Measurements from ENCODE around the gene NKX1-2. TPM values are rescaled to one million over a fixed set of nuclear protein-coding genes. Genes with fewer than 3 reads are reported as not detected.

Gene NKX1-2
- total and polyA plus RNA-seq, 2 donors, result not detected

GRCh38 chr10:124425227-124425962 lies 24.4 kb downstream of the NKX1-2 start:
- WGBS, result 80% methylated on average over 4 of the region's 4 CpGs
- Histone ChIP-seq H3K36me3 (ENCODE audit: insufficient read depth) (no peaks in the 10 kb centered on the region), H3K4me3 (ENCODE audit: low read depth, low read length) (no peak overlapping the region), H3K27ac (ENCODE audit: low read depth) (no peak overlapping the region), H3K4me1 (ENCODE audit: insufficient read depth) (no peaks in the 10 kb centered on the region)
- no peak for DNase-seq (ENCODE audit: extremely low spot score)

- Histone ChIP-seq H3K36me3 (ENCODE audit: insufficient read depth) (no peaks in the 10 kb centered on the region), H3K27ac (ENCODE audit: low read depth) (no peak overlapping the region), H3K4me3 (ENCODE audit: low read depth, low read length) (no peak overlapping the region), H3K4me1 (ENCODE audit: insufficient read depth) (no peaks in the 10 kb centered on the region)
- DNase-seq (ENCODE audit: extremely low spot score), result no peak
- WGBS, result 78% methylated on average over 5 of the region's 5 CpGs
Observed at GRCh38 chr10:124423813-124424212, 26.0 kb downstream of the NKX1-2 start.

- no peaks in the 10 kb centered on the region for H3K4me1 ChIP-seq (ENCODE audit: insufficient read depth)
- no peak overlapping the region for H3K27ac ChIP-seq (ENCODE audit: low read depth)
- no peaks in the 10 kb centered on the region for H3K36me3 ChIP-seq (ENCODE audit: insufficient read depth)
- WGBS, result 81% methylated on average over 12 of the region's 12 CpGs
- no peak for DNase-seq (ENCODE audit: extremely low spot score)
- no peak overlapping the region for H3K4me3 ChIP-seq (ENCODE audit: low read depth, low read length)
Observed at GRCh38 chr10:124422742-124423141, 27.1 kb downstream of the NKX1-2 start.

- H3K4me1 ChIP-seq (ENCODE audit: insufficient read depth), result no peaks in the 10 kb centered on the region
- no peak for DNase-seq (ENCODE audit: extremely low spot score)
- H3K4me3 ChIP-seq (ENCODE audit: low read depth, low read length), result no peak overlapping the region
- no peaks in the 10 kb centered on the region for H3K36me3 ChIP-seq (ENCODE audit: insufficient read depth)
- 17% methylated on average over 1 of the region's 1 CpG for WGBS
- no peak overlapping the region for H3K27ac ChIP-seq (ENCODE audit: low read depth)
Observed at GRCh38 chr10:124420254-124420653, 29.6 kb downstream of the NKX1-2 start.

GRCh38 chr10:124419635-124420034 lies 30.2 kb downstream of the NKX1-2 start:
- Histone ChIP-seq H3K27ac (ENCODE audit: low read depth) (no peak overlapping the region), H3K36me3 (ENCODE audit: insufficient read depth) (no peaks in the 10 kb centered on the region), H3K4me3 (ENCODE audit: low read depth, low read length) (no peak overlapping the region), H3K4me1 (ENCODE audit: insufficient read depth) (no peaks in the 10 kb centered on the region)
- 92% methylated on average over 10 of the region's 10 CpGs for WGBS
- no peak for DNase-seq (ENCODE audit: extremely low spot score)

- Histone ChIP-seq H3K27ac (ENCODE audit: low read depth) (peak within 1 kb of the TSS; percentile 92), H3K4me3 (ENCODE audit: low read depth, low read length) (peak within 1 kb of the TSS; percentile 95), H3K4me1 (ENCODE audit: insufficient read depth) (no peaks in the 10 kb centered on the region), H3K36me3 (ENCODE audit: insufficient read depth) (no peaks in the 10 kb centered on the region)
- WGBS, result 3% methylated on average over 70 of the region's 70 CpGs
- DNase-seq (ENCODE audit: extremely low spot score), result peak; percentile 93
Observed at GRCh38 chr10:124418726-124419501, 30.9 kb downstream of the NKX1-2 start, which contains the start of gene OAT. Gene OAT (minus strand): TSS chr10:124418923. CDS start chr10:124412171, 6,752 bp downstream.

GRCh38 chr10:124417895-124418725 lies 31.7 kb downstream of the NKX1-2 start:
- peak overlapping the region; percentile 95 for H3K4me3 ChIP-seq (ENCODE audit: low read depth, low read length)
- 2% methylated on average over 64 of the region's 64 CpGs for WGBS

GRCh38 chr10:124416733-124417132 lies 33.1 kb downstream of the NKX1-2 start:
- Histone ChIP-seq H3K27ac (ENCODE audit: low read depth) (no peak overlapping the region), H3K36me3 (ENCODE audit: insufficient read depth) (no peaks in the 10 kb centered on the region), H3K4me1 (ENCODE audit: insufficient read depth) (no peaks in the 10 kb centered on the region), H3K4me3 (ENCODE audit: low read depth, low read length) (no peak overlapping the region)
- DNase-seq (ENCODE audit: extremely low spot score), result no peak
- 59% methylated on average over 6 of the region's 6 CpGs for WGBS

More at GRCh38 chr10:124417895-124418725, 31.7 kb downstream of the NKX1-2 start:
- DNase-seq (ENCODE audit: extremely low spot score), result no peak
- H3K27ac ChIP-seq (ENCODE audit: low read depth), result peak overlapping the region; percentile 92
- no peaks in the 10 kb centered on the region for H3K4me1 ChIP-seq (ENCODE audit: insufficient read depth)
- H3K36me3 ChIP-seq (ENCODE audit: insufficient read depth), result no peaks in the 10 kb centered on the region

- Histone ChIP-seq H3K4me1 (ENCODE audit: insufficient read depth) (no peaks in the 10 kb centered on the region), H3K4me3 (ENCODE audit: low read depth, low read length) (no peak overlapping the region), H3K27ac (ENCODE audit: low read depth) (no peak overlapping the region), H3K36me3 (ENCODE audit: insufficient read depth) (no peaks in the 10 kb centered on the region)
- 68% methylated on average over 2 of the region's 2 CpGs for WGBS
- no peak for DNase-seq (ENCODE audit: extremely low spot score)
Observed at GRCh38 chr10:124415210-124415609, 34.6 kb downstream of the NKX1-2 start.

GRCh38 chr10:124414076-124414475 lies 35.8 kb downstream of the NKX1-2 start:
- WGBS, result 22% methylated on average over 4 of the region's 4 CpGs
- H3K36me3 ChIP-seq (ENCODE audit: insufficient read depth), result no peaks in the 10 kb centered on the region
- DNase-seq (ENCODE audit: extremely low spot score), result no peak
- no peak overlapping the region for H3K4me3 ChIP-seq (ENCODE audit: low read depth, low read length)
- no peaks in the 10 kb centered on the region for H3K4me1 ChIP-seq (ENCODE audit: insufficient read depth)
- H3K27ac ChIP-seq (ENCODE audit: low read depth), result no peak overlapping the region

GRCh38 chr10:124409696-124410095 lies 40.1 kb downstream of the NKX1-2 start:
- no peaks in the 10 kb centered on the region for H3K4me1 ChIP-seq (ENCODE audit: insufficient read depth)
- H3K27ac ChIP-seq (ENCODE audit: low read depth), result no peak overlapping the region
- H3K4me3 ChIP-seq (ENCODE audit: low read depth, low read length), result no peak overlapping the region
- peaks cover 2% of the 10 kb centered on the region for H3K36me3 ChIP-seq (ENCODE audit: insufficient read depth)
- no peak for DNase-seq (ENCODE audit: extremely low spot score)

GRCh38 chr10:124408357-124408756 lies 41.5 kb downstream of the NKX1-2 start:
- no peaks in the 10 kb centered on the region for H3K4me1 ChIP-seq (ENCODE audit: insufficient read depth)
- DNase-seq (ENCODE audit: extremely low spot score), result no peak
- no peak overlapping the region for H3K27ac ChIP-seq (ENCODE audit: low read depth)
- WGBS, result 97% methylated on average over 2 of the region's 2 CpGs
- peaks cover 2% of the 10 kb centered on the region for H3K36me3 ChIP-seq (ENCODE audit: insufficient read depth)
- H3K4me3 ChIP-seq (ENCODE audit: low read depth, low read length), result no peak overlapping the region

- H3K4me3 ChIP-seq (ENCODE audit: low read depth, low read length), result no peak overlapping the region
- DNase-seq (ENCODE audit: extremely low spot score), result no peak
- no peaks in the 10 kb centered on the region for H3K4me1 ChIP-seq (ENCODE audit: insufficient read depth)
- peaks cover 2% of the 10 kb centered on the region for H3K36me3 ChIP-seq (ENCODE audit: insufficient read depth)
- 91% methylated on average over 2 of the region's 2 CpGs for WGBS
- no peak overlapping the region for H3K27ac ChIP-seq (ENCODE audit: low read depth)
Observed at GRCh38 chr10:124407456-124407855, 42.4 kb downstream of the NKX1-2 start.

Measured in urinary bladder (tissue), 4 donors.